ENCODE measurements around the gene PCDHGB4. TPM values are rescaled to one million over a fixed set of nuclear protein-coding genes. Genes with fewer than 3 reads are reported as not detected.
A peak's percentile ranks its signal among the peaks of the same experiment; 100 is the strongest.

Gene PCDHGB4
- total and polyA plus RNA-seq, 10 of the 15 experiments (the other 5 are each of a cell fraction or from before 2014, with no cell fraction given), result 0.02 to 0.20 (median 0.04) TPM; not detected in 4

GRCh38 chr5:141412854-141413539 is 25.5 kb downstream of the PCDHGB4 start, which contains the start of gene PCDHGA10 (continued):
- no peak for TF ChIP-seq CBX3 (IDR thresholded peaks at IDR 0.05; ENCODE audit: borderline replicate concordance, low read depth)
- TF ChIP-seq NR2C2 (IDR thresholded peaks at IDR 0.05; ENCODE audit: borderline replicate concordance, control insufficient read depth, insufficient read length, low read depth), result no peak
- no peak for TF ChIP-seq E2F4 (IDR thresholded peaks at IDR 0.05; ENCODE audit: low read depth, low read length)
- no peak for TF ChIP-seq RB1 (IDR thresholded peaks at IDR 0.05; ENCODE audit: borderline replicate concordance)
- TF ChIP-seq USF2 (IDR thresholded peaks at IDR 0.05; ENCODE audit: borderline replicate concordance, low read depth, low read length), result no peak
- TF ChIP-seq CTCF (IDR thresholded peaks at IDR 0.05 in 2 of 3, conservative IDR thresholded peaks at IDR 0.05 in 1 of 3; ENCODE audit: control insufficient read depth in 2 of 3, extremely low read depth in 1 of 3, insufficient read depth in 1 of 3, low read depth in 3 of 3, low read length in 3 of 3), result peak; percentile 81 to 86 (median 83)
- TF ChIP-seq JUND (IDR thresholded peaks at IDR 0.05; ENCODE audit: low read depth, low read length), result no peak
- no peak for TF ChIP-seq MLLT1 (IDR thresholded peaks at IDR 0.05)
- no peak for TF ChIP-seq CHD2 (IDR thresholded peaks at IDR 0.05; ENCODE audit: borderline replicate concordance, low read depth, low read length)
- no peak for TF ChIP-seq POLR2A (IDR thresholded peaks at IDR 0.05; ENCODE audit: low read depth, low read length)
- TF ChIP-seq ZNF274 (IDR thresholded peaks at IDR 0.05; ENCODE audit: insufficient read depth, insufficient read length), result no peak
- no peak for TF ChIP-seq ZNF207 (IDR thresholded peaks at IDR 0.05; ENCODE audit: borderline replicate concordance)
- no peak for TF ChIP-seq SUPT20H (IDR thresholded peaks at IDR 0.05; ENCODE audit: borderline replicate concordance, control insufficient read depth, low read depth, low read length)
- TF ChIP-seq PRDM15 (CRISPR knock-in tag; IDR thresholded peaks at IDR 0.05), result no peak
- peak; percentile 55; the same call in 1 of the 2 replicates for TF ChIP-seq SMARCA5 (IDR thresholded peaks at IDR 0.05)
- TF ChIP-seq CREB1 (IDR thresholded peaks at IDR 0.05; ENCODE audit: low read depth), result no peak
- TF ChIP-seq FOS (IDR thresholded peaks at IDR 0.05; ENCODE audit: borderline replicate concordance, extremely low read depth, insufficient read length), result no peak
- no peak for TF ChIP-seq USF1 (IDR thresholded peaks at IDR 0.05; ENCODE audit: borderline replicate concordance, extremely low read length, insufficient read depth, low read depth, low read length)
- no peak for TF ChIP-seq BMI1 (IDR thresholded peaks at IDR 0.05; ENCODE audit: borderline replicate concordance)
- peak; percentile 82 for TF ChIP-seq YY1 (IDR thresholded peaks at IDR 0.05; ENCODE audit: low read depth, low read length)

Measured in GM12878 (cell line).